Stimulated activated CD8-positive, alpha-beta memory T cell treated with anti-CD3 and anti-CD28 coated beads, Interleukin-15, amount 100 ng/mL, for 24 hours (primary cell): ENCODE results near the gene TSHZ3.

Experiments
- DNase-seq: peaks from one replicate; pipeline ENCODE4 v3.0.0-alpha.2; 2020; ENCODE audit warnings: low read depth

Gene TSHZ3

GRCh38 chr19:31337008-31337914, 12.0 kb downstream of the TSHZ3 start:
- no peak for DNase-seq

GRCh38 chr19:31335716-31336115, 13.5 kb downstream of the TSHZ3 start:
- no peak for DNase-seq

GRCh38 chr19:31334849-31335624, 14.2 kb downstream of the TSHZ3 start:
- no peak for DNase-seq

DNA sequence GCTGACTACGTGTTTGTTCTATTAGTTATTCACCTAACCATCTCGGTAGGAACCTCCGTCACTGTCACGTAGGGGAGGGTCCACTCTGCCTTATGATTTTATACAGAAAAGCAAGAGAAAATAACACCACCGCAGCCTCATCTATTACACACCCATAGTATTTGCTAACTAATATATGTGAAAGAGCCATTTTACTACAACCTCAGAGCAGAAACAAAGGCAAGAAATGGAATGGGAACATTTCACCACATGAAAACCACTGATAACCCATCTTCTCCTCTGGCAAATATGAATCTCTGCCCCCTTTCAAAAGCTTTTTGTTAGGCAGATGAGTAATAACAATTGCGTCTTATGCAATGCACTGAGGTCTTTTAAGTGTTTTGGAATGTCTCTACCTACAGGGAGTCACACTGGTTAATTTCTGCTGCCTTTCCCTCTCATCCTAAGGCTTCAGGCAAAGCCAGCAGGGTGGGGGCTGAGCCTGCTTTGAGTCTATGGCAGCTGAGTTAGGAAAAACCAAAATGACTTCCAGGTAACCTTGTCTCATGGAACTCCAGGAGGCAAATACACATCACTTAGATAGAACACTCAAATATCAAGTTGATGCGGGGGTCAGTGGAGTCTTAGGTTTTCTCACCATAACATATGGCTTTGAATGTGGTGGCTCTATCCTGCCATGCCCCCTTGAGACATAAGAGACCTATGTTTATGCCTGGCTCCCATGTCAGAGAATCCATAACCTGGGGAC, 15.0 kb downstream of the TSHZ3 start:
- DNase-seq = no peak

GRCh38 chr19:31332096-31332495, 17.1 kb downstream of the TSHZ3 start:
- no peak for DNase-seq

- DNase-seq = no peak
Measured at GRCh38 chr19:31331536-31331935, 17.7 kb downstream of the TSHZ3 start.

DNA sequence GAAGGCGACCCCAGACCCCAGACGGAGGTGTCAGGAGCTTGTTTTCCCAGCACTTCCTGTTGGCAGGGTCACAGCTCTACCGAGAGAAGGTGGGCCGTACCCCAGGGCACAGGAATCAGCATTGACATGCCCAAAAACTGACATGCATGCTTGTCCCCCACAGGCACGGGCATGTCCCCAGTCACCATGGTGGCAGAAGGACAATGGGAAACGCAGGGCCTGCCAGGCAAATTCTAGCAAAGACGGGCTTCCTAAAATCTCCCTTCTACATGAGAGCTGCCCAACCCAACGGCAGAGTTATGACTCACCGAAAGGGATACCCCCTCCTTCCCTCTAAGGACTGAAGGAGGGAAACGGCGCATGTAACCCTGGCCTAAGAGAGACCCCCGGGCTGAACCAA, 18.5 kb downstream of the TSHZ3 start:
- DNase-seq = no peak

DNA sequence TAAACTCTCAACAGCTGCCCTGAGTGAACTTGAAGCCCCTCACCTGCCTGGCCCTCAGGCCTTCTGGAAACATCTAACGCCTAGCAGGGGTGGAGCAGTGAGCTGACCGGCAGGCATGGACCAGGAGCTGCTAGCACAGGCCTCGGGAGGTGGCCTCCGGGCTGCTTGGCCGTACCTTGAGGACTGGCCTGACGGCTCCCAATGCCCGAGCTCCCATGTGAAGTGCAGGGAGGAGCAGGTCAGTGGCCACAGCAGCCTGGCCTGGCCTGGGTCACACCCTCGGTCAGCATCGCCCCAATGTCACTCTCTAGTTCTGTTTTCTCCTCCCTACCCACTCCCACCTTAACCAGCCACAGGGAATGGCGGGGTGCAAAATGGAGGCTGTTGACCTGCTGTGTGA, 19.0 kb downstream of the TSHZ3 start:
- DNase-seq = no peak

- DNase-seq = no peak
Measured at GRCh38 chr19:31329819-31330218, 19.4 kb downstream of the TSHZ3 start.

DNA sequence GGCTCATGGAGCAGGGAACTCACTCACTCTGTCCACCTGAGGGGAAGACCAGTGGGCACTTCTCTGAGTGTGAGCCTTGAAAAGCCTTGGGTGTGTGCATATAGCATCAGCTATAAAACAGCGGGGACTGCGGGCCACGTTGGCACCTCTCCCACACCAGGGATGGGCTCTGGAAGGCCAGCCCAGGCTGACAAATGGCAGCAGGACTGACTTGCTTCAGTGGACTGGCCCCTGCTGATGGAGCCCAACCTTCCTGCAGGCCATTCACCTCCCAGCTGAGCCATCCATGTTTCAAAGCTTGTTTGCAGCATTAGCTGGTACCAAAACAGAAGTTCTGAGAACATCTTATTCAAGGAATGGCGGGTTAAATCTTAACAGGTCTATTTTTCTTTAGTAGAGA, 21.0 kb downstream of the TSHZ3 start:
- DNase-seq = no peak

DNA sequence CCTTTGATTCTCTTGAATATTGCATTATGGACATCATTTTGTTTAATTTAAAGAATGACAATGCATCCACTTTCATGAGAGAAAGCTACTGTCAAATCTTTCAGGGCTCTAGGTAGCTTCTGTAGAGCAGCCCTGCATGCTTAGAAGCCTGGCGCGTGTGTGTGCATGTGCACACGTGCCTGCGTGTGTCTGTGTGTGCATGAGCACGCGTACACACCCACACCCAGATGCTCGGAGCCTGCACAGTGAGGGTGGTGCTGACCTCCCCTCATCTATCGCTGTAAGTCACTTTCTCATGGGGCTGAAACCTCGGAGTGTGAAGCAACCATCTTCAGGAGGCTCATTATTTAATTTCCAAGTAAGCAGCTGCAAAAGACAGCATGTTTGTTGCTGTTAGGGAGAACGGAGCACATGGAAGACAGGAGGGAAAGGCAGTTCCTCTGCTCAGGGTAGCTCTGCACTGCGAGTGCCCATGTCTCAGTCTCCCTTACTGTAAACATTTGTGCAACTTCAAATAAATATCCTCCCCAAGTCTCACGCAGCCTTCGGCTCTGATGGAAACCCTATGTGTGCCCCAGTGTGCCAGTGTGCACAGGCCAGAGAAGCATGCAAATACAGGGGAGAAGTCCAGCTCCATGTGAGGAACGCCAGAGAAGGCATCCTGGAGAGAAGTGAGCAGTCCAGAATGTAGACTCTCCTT, 22.8 kb downstream of the TSHZ3 start:
- no peak for DNase-seq

DNA sequence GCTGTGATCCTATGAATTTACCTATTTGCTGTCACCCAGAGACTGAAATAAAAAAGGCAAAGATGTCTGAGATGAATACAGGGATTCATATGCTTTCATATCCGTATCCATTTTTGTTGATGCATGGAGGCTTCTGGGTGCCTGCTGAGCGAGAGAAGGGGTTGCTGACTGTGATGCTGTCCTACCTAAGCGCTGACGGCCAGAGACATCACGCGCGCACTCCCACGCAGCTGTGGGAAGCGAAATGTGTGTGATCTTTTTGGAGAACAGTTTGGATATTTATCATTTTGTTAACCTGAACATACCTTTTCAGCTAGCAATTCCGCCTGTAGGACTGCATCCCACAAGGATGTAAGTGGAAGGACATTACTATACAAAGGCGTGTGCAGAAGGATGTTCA, 23.9 kb downstream of the TSHZ3 start:
- DNase-seq = no peak

GRCh38 chr19:31319465-31319864, 29.8 kb downstream of the TSHZ3 start:
- DNase-seq = no peak

GRCh38 chr19:31318790-31319425, 30.3 kb downstream of the TSHZ3 start:
- DNase-seq = no peak

GRCh38 chr19:31317570-31317969, 31.7 kb downstream of the TSHZ3 start:
- no peak for DNase-seq

- DNase-seq = no peak
Measured at GRCh38 chr19:31317093-31317492, 32.1 kb downstream of the TSHZ3 start.

- DNase-seq = no peak
Measured at GRCh38 chr19:31316201-31316951, 32.9 kb downstream of the TSHZ3 start.

GRCh38 chr19:31315652-31316051, 33.6 kb downstream of the TSHZ3 start:
- DNase-seq = no peak

GRCh38 chr19:31314849-31315629, 34.2 kb downstream of the TSHZ3 start:
- no peak for DNase-seq

DNA sequence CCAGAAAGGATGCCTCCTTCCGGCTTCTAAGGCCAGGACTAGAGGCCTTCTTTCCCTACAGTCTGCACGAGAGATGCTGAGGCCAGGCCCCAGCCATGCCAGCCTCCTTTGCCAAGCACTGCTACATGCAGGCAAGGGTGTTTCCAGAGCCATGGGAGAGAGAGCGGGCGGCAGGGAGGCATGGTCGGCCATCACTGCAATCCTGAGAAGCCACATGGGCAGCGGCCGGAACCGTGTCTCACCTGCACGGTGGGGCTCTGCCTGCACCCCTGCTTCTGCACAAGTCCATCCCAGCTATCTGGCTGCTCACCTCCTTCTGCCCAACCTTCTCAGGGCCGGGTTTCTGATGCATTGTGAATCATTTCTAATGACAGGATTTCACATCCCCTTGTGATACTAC, 35.1 kb downstream of the TSHZ3 start:
- DNase-seq = no peak
